Choroid plexus epithelial cell (primary cell): Measurements from ENCODE around the gene RPN2.

Source experiments
- DNase-seq: peaks from one replicate; pipeline ENCODE4 v3.0.0-alpha.2; 2010; ENCODE audit warnings: low read depth
- H3K4me3 ChIP-seq: 2 replicates; pipeline ENCODE4 v1.5.1; 2011; ENCODE audit warnings: low read depth, mild to moderate bottlenecking, control low read depth, low read length, moderate library complexity
- TF ChIP-seq, protein P1 (sequence below): conservative IDR thresholded peaks from 2 replicates; pipeline ENCODE4 v1.5.1; 2011; ENCODE audit warnings: low read depth, mild to moderate bottlenecking, control low read depth, inconsistent platforms, low read length, moderate library complexity

Gene RPN2

DNA sequence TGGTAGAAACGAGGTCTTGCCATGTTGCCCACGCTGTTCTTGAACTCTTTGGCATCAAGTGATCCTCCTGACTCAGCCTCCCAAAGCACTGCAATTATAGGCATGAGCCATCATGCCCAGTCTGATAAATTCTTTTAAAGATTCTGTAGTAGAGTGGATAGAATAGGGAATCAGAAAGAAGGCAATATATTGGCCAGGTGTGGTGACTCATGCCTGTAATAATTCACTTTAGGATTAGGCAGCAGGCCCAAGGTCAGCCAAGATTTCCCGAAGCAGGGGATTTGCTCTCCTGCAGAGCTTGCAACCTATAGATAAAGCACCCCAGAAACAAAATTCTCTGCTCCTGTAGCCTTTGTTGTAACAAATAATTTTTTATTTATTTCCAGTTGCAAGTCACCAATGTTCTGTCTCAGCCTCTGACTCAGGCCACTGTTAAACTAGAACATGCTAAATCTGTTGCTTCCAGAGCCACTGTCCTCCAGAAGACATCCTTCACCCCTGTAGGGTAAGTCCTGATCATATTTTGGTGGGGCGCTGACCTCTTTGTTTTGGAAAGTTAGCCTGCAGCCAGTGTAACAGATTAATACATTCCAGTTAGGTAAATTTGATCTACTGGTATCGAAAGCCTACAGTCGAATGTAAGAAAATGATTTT, 30.7 kb downstream of the RPN2 start:
- no peak for DNase-seq
- TF ChIP-seq, protein P1, sequence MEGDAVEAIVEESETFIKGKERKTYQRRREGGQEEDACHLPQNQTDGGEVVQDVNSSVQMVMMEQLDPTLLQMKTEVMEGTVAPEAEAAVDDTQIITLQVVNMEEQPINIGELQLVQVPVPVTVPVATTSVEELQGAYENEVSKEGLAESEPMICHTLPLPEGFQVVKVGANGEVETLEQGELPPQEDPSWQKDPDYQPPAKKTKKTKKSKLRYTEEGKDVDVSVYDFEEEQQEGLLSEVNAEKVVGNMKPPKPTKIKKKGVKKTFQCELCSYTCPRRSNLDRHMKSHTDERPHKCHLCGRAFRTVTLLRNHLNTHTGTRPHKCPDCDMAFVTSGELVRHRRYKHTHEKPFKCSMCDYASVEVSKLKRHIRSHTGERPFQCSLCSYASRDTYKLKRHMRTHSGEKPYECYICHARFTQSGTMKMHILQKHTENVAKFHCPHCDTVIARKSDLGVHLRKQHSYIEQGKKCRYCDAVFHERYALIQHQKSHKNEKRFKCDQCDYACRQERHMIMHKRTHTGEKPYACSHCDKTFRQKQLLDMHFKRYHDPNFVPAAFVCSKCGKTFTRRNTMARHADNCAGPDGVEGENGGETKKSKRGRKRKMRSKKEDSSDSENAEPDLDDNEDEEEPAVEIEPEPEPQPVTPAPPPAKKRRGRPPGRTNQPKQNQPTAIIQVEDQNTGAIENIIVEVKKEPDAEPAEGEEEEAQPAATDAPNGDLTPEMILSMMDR = no peak
- no peak overlapping the region for H3K4me3 ChIP-seq

DNA sequence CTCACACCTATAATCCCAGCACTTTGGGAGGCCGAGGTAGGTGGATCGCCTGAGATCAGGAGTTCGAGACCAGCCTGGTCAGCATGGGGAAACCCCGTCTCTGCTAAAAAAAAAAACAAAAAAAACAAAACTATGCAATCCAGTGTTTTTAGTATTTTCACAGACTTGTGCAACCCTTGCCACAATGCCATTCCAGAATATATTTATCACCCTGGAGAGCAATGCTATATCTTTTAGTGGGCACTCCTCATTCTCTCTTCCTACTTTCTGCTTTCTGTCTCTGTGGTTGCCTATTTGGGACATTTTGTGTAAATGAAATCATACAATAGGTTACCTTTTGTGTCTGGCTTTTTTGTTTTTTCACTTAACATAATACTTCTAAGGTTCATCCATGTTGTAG, 39.3 kb downstream of the RPN2 start:
- no peak overlapping the region for H3K4me3 ChIP-seq
- TF ChIP-seq, protein P1 = no peak
- peak; percentile 44 for DNase-seq

DNA sequence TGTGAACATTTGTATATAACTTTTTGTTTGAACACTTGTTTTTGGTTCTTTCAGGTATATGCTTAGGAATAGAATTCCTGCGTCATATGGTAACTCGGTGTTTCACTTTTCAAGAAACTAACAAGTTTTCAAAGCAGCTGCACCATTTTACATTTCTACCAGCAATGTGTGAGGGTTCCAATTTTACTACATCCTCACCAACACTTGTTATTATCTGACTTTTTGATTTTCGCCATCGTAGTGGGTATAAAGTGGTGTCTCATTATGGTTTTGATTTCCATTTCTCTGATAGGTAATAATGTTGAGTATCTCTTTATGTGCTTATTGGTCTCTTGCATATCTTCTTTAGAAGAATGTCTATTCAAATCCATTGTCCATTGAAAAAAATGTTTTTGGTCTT, 39.8 kb downstream of the RPN2 start:
- DNase-seq = no peak
- TF ChIP-seq, protein P1 = no peak
- no peak overlapping the region for H3K4me3 ChIP-seq

DNA sequence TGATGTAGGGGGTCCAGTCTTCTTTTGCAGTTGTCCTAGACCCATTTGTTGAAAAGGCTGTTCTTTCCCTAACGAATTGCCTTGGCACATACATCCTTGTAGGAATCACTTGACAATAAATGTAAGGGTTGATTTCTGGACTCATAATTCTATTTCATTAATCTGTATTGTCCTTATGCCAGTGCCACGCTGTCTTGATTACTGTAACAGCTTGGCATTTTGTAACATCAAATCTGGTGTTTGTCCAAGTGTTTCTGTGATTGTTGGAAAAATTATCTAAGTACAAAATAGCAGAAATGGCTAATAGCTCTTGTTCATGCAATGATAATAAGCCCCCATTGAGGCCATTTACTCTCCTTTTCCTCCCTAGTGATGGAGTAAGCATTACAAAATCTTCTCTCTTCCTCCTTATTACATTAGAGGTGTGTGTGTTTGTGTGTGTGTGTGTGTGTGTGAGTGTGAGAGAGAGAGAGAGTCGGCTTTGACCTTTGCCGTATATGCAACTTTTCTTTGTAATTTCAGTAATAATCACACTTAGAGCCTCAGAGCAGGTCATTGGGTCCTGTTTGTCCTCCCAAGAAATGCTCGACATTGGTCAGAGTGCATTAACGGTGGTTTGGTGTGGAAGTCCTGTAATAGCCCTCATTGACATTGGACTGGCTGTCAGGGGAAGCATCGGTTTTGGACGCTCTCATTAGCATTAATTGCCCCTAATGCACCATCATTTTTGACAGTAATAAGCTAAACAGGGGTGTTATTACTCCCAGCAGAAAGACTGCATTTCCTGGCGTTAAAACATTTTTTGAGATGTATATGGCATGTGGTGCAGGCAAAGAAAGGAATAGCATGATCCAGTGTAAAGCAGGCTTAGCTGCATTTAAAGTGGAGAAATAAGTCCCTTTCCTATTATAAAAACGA, 40.9 kb downstream of the RPN2 start:
- no peak overlapping the region for H3K4me3 ChIP-seq
- DNase-seq = no peak
- TF ChIP-seq, protein P1 = no peak

DNA sequence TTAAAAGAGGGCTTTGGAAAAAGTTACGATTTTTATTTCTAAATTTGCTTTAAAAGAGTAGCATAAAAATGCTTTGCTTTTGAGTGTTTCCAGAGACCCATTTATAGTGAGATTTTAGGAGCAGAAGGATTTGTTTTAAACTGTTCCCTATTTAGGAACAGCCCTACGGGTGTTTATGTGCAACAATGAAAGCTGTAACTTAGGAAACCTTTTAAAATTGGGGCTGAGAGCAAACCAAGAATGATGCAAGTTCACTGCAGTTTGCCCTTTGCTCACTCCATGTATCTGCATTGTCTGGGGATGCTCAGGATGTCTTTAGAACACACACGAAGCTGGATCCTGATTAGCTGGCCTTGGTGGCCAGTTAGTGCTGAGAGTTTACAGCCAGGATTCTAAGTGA, 41.6 kb downstream of the RPN2 start:
- peak; percentile 43 for DNase-seq
- no peak overlapping the region for H3K4me3 ChIP-seq
- TF ChIP-seq, protein P1 = no peak

DNA sequence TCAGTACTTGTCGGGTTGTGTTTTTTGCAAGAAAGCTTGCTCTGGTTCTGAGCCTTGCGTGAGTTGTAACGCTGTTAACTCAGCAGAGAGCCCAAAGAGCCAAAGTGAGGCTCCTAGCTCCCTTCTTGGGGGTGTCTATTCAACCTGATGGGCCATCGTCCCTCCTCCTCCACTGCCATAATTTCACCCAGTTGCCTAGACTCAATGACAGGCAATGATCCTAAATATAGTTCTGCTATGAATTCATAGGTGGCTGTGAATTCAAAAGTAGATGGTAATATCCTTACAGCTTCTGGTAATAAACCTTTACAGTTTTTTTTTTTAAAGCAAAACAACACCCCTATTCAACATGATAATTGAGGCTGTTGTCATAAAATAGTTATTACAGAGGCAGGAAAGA, 43.0 kb downstream of the RPN2 start:
- no peak for DNase-seq
- TF ChIP-seq, protein P1 = no peak
- H3K4me3 ChIP-seq = no peak overlapping the region
